Cardiac muscle cell (in vitro differentiated cells and primary cell): ENCODE measurements around the gene AJUBA. TPM values are rescaled to one million over a fixed set of nuclear protein-coding genes. Genes with fewer than 3 reads are reported as not detected.
"Not testable (repeated sequence)": the region's sequence is repeated elsewhere in the genome, so short reads cannot be mapped to it uniquely, and the experiment has no call there.

Experiments used
- DNase-seq, 2 donors: peaks; one replicate each; pipeline versions ENCODE4 v3.0.0 to v3.0.0-alpha.2; 2010 to 2017; ENCODE audit warnings: low read depth in 1 of 2, low spot score in 1 of 2
- H3K27ac ChIP-seq: fragments of 200-600 bp; sonication (generic); 2 replicates; pipeline ENCODE4 v1.5.1; 2016
- H3K27me3 ChIP-seq: fragments of 200-600 bp; sonication (generic); 2 replicates; pipeline ENCODE4 v1.6.0; 2016; ENCODE audit warnings: control low read depth
- H3K36me3 ChIP-seq: fragments of 200-600 bp; sonication (generic); 2 replicates; pipeline ENCODE4 v1.5.1; 2016; ENCODE audit warnings: control low read depth
- H3K4me1 ChIP-seq: fragments of 200-600 bp; sonication (generic); 2 replicates; pipeline ENCODE4 v1.8.1; 2017; ENCODE audit warnings: low read depth, mild to moderate bottlenecking, mixed run types
- H3K4me3 ChIP-seq: fragments of 200-600 bp; sonication (generic); 2 replicates; pipeline ENCODE4 v1.5.1; 2016; ENCODE audit warnings: mild to moderate bottlenecking
- H3K9me3 ChIP-seq: fragments of 200-600 bp; sonication (generic); 2 replicates; pipeline ENCODE4 v1.5.1; 2017; ENCODE audit warnings: low read depth, mild to moderate bottlenecking, control low read depth
- polyA plus RNA-seq: library from polyadenylated mRNA; unstranded; fragments of >200 nt; fragmentation: Nextera tagmentation; extraction: Ambion mirVana; gene quantifications from 2 replicates; pipeline ENCODE4 v1.2.1, GENCODE V29; 2016
- total RNA-seq: library from RNA; depleted of rRNA; stranded (reverse); fragments of >200 nt; gene quantifications from 2 replicates; pipeline ENCODE4 v1.2.3, GENCODE V29; 2016
- TF ChIP-seq, protein P1 (sequence below): IDR thresholded peaks from 2 replicates; pipeline ENCODE4 v1.5.1; 2012; ENCODE audit warnings: low read depth, mild to moderate bottlenecking, low read length

AJUBA gene
- total and polyA plus RNA-seq, 2 experiments from 2014 or later, result 18.9 to 39.3 TPM

- no peaks in the 10 kb centered on the region for H3K27me3 ChIP-seq
- H3K4me1 ChIP-seq, result peaks cover 21% of the 10 kb centered on the region
- H3K4me3 ChIP-seq, result no peak overlapping the region
- DNase-seq, result peak; percentile 64 to 77
- peaks cover 15% of the 10 kb centered on the region for H3K36me3 ChIP-seq
- H3K27ac ChIP-seq, result no peak overlapping the region
- no peaks in the 10 kb centered on the region for H3K9me3 ChIP-seq
- TF ChIP-seq, protein P1, sequence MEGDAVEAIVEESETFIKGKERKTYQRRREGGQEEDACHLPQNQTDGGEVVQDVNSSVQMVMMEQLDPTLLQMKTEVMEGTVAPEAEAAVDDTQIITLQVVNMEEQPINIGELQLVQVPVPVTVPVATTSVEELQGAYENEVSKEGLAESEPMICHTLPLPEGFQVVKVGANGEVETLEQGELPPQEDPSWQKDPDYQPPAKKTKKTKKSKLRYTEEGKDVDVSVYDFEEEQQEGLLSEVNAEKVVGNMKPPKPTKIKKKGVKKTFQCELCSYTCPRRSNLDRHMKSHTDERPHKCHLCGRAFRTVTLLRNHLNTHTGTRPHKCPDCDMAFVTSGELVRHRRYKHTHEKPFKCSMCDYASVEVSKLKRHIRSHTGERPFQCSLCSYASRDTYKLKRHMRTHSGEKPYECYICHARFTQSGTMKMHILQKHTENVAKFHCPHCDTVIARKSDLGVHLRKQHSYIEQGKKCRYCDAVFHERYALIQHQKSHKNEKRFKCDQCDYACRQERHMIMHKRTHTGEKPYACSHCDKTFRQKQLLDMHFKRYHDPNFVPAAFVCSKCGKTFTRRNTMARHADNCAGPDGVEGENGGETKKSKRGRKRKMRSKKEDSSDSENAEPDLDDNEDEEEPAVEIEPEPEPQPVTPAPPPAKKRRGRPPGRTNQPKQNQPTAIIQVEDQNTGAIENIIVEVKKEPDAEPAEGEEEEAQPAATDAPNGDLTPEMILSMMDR, result peak; percentile 58
These were observed 8.9 kb downstream of the AJUBA start for GRCh38 chr14:22973217-22974032.

GRCh38 chr14:22972313-22972930 lies 9.9 kb downstream of the AJUBA start:
- no peaks in the 10 kb centered on the region for H3K9me3 ChIP-seq
- H3K27ac ChIP-seq, result no peak overlapping the region
- H3K4me1 ChIP-seq, result peaks cover 13% of the 10 kb centered on the region
- no peak overlapping the region for H3K4me3 ChIP-seq
- no peaks in the 10 kb centered on the region for H3K27me3 ChIP-seq
- DNase-seq, result no peak
- H3K36me3 ChIP-seq, result peaks cover 15% of the 10 kb centered on the region
- TF ChIP-seq, protein P1, result no peak

GRCh38 chr14:22971152-22971551 lies 11.2 kb downstream of the AJUBA start:
- Histone ChIP-seq H3K27me3 (no peaks in the 10 kb centered on the region), H3K4me1 (peaks cover under 1% of the 10 kb centered on the region), H3K4me3 (no peak overlapping the region), H3K9me3 (no peaks in the 10 kb centered on the region), H3K27ac (no peak overlapping the region), H3K36me3 (peaks cover 15% of the 10 kb centered on the region)
- DNase-seq, result no peak
- TF ChIP-seq, protein P1, result no peak

GRCh38 chr14:22966783-22967269 lies 15.5 kb downstream of the AJUBA start:
- TF ChIP-seq, protein P1, result no peak
- H3K4me3 ChIP-seq, result no peak overlapping the region
- H3K9me3 ChIP-seq, result no peaks in the 10 kb centered on the region
- H3K27ac ChIP-seq, result no peak overlapping the region
- no peaks in the 10 kb centered on the region for H3K27me3 ChIP-seq
- no peak for DNase-seq
- no peaks in the 10 kb centered on the region for H3K36me3 ChIP-seq
- H3K4me1 ChIP-seq, result no peaks in the 10 kb centered on the region

- H3K4me1 ChIP-seq, H3K9me3 ChIP-seq, H3K27ac ChIP-seq, H3K27me3 ChIP-seq, H3K4me3 ChIP-seq, DNase-seq, H3K36me3 ChIP-seq: not testable (repeated sequence)
These were observed 16.2 kb downstream of the AJUBA start for GRCh38 chr14:22965916-22966782.
